K562 (cell line): ENCODE measurements around the gene ACO2. TPM values are rescaled to one million over a fixed set of nuclear protein-coding genes. Genes with fewer than 3 reads are reported as not detected.

ENCODE experiments used
- ADNP ChIP-seq: fragments of 200-800 bp; sonication (Bioruptor generic); IDR thresholded peaks from 2 replicates; pipeline ENCODE4 v1.6.1; 2016; ENCODE audit warnings: missing genetic modification characterization, missing compliant biosample characterization
- CREB3L1 ChIP-seq: fragments of 450-650 bp; IDR thresholded peaks from 2 replicates; pipeline ENCODE4 v1.6.1; 2014; ENCODE audit warnings: low read depth, mild to moderate bottlenecking, moderate library complexity, borderline replicate concordance
- EGR1 ChIP-seq: fragments of 450-650 bp; conservative IDR thresholded peaks from 2 replicates; pipeline ENCODE4 v1.6.1; 2017; ENCODE audit warnings: mild to moderate bottlenecking
- MITF ChIP-seq: IDR thresholded peaks from 2 replicates; pipeline ENCODE4 v1.6.1; 2014; ENCODE audit warnings: antibody characterized with exemption
- MNT ChIP-seq, 2 experiments: fragments of 450-650 bp; conservative IDR thresholded peaks; 2 replicates each; pipeline ENCODE4 v1.6.1; 2017; ENCODE audit warnings: mild to moderate bottlenecking in 2 of 2, moderate library complexity in 2 of 2
- MXI1 ChIP-seq: IDR thresholded peaks from 2 replicates; pipeline ENCODE4 v1.6.1; 2011; ENCODE audit warnings: low read depth, mild to moderate bottlenecking, improper control_type of control experiment, low read length
- NBN ChIP-seq: fragments of 450-650 bp; IDR thresholded peaks from 2 replicates; pipeline ENCODE4 v1.6.1; 2016; ENCODE audit warnings: low read depth, mild to moderate bottlenecking
- NFRKB ChIP-seq: fragments of 450-650 bp; IDR thresholded peaks from 2 replicates; pipeline ENCODE4 v1.6.1; 2016; ENCODE audit warnings: low read depth
- SMARCE1 ChIP-seq: fragments of 450-650 bp; IDR thresholded peaks from 2 replicates; pipeline ENCODE4 v1.7.1; 2016; ENCODE audit warnings: mild to moderate bottlenecking
- TCF3 ChIP-seq: sonication (generic); formaldehyde crosslinking; IDR thresholded peaks from 2 replicates; pipeline ENCODE4 v1.4.0; 2020; ENCODE audit warnings: mild to moderate bottlenecking, missing genetic modification reagents
- ZFP1 ChIP-seq: fragments of 450-650 bp; formaldehyde crosslinking; IDR thresholded peaks from 2 replicates; pipeline ENCODE4 v1.4.0; 2020; ENCODE audit warnings: mild to moderate bottlenecking, mixed read lengths
- ZNF655 ChIP-seq: fragments of 250-450 bp; sonication (Bioruptor Pico); IDR thresholded peaks from 2 replicates; pipeline ENCODE4 v1.5.0; 2021
- ZNF740 ChIP-seq, 3 experiments: fragments of 200-800 bp in 1 of 3; sonication (Bioruptor generic) in 1 of 3; sonication (generic) in 1 of 3; formaldehyde crosslinking in 1 of 3; IDR thresholded peaks; 2 replicates each; pipeline versions ENCODE4 v1.6.1 to v1.8.0; 2016 to 2022; ENCODE audit warnings: mild to moderate bottlenecking in 2 of 3, missing compliant biosample characterization in 2 of 3, missing genetic modification characterization in 2 of 3, missing genetic modification reagents in 1 of 3
- polyA plus RNA-seq, 8 experiments: library from polyadenylated mRNA; depleted of rRNA in 4 of 8; stranded (reverse) in 5 of 8; unstranded in 3 of 8; fragments of >200 nt; fragmentation: Nextera tagmentation in 2 of 8; fragmentation: Illumina TruSeq in 1 of 8; extraction: Ambion mirVana in 2 of 8; extraction: Trizol in 1 of 8; gene quantifications; 2 replicates each; pipeline versions ENCODE4 v1.2.1 to v1.2.3, GENCODE V29; 2011 to 2014; ENCODE audit warnings: inconsistent platforms in 1 of 8, missing spikeins in 1 of 8
- total RNA-seq, 7 experiments: library from RNA; depleted of rRNA in 6 of 7; stranded (reverse); fragments of >200 nt in 6 of 7; fragmentation: Illumina TruSeq in 2 of 7; extraction: Trizol in 2 of 7; gene quantifications; 2 replicates each; pipeline versions ENCODE4 v1.2.1 to v1.2.3, GENCODE V29; 2011 to 2021; ENCODE audit warnings: low replicate concordance in 1 of 7
- TF ChIP-seq, protein P1 (sequence below): fragments of 450-650 bp; IDR thresholded peaks from 2 replicates; pipeline ENCODE4 v1.6.1; 2018; ENCODE audit warnings: mild to moderate bottlenecking, low read depth; ENCODE audit not compliant: partially characterized antibody
- TF ChIP-seq, protein P2 (sequence below): fragments of 150-350 bp; conservative IDR thresholded peaks from 2 replicates; pipeline ENCODE4 v1.6.1; 2014; ENCODE audit warnings: low read length

Gene ACO2
- total and polyA plus RNA-seq, 9 of the 15 experiments (the other 6 are each of a cell fraction or from before 2014, with no cell fraction given): 16.2 to 119 (median 43.2) TPM

DNA sequence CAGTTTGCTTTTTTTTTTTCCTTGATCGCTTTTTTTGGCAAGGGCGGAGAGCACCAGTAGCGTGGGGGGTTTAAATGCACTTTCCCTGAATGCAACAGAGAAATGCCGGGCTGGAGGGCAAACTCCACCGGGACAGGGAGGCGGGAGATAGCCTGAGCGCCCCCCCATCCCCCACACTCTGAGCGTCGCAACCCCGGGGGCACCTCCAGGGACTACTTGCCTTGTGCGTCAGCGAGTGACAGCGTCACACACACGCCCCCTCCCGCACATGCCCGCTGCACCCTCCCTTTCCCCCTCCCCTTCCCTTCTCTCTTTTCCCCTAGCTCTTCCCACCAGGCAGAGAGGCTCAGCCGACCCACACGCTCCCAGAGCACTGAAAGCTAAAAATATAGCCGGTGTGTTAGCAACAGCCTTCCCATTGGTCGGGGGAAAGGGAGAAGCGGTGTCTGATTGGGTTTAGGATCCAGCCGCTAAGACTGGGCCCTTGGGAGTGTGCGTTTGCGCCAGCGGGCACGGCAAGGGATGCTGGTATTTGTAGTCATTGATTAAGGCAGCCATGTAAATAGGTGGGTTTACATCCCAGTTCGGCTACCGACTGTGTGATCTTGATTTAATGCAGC is 20.6 kb upstream of the ACO2 start (continued):
- TF ChIP-seq, protein P1, sequence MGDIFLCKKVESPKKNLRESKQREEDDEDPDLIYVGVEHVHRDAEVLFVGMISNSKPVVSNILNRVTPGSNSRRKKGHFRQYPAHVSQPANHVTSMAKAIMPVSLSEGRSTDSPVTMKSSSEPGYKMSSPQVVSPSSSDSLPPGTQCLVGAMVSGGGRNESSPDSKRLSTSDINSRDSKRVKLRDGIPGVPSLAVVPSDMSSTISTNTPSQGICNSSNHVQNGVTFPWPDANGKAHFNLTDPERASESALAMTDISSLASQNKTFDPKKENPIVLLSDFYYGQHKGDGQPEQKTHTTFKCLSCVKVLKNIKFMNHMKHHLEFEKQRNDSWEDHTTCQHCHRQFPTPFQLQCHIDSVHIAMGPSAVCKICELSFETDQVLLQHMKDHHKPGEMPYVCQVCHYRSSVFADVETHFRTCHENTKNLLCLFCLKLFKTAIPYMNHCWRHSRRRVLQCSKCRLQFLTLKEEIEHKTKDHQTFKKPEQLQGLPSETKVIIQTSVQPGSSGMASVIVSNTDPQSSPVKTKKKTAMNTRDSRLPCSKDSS: no peak
- TF ChIP-seq TCF3 (CRISPR knock-in tag) (0 out of 2 replicates have a peak, but pooled peaks have one; percentile 16), SMARCE1 (peak; percentile 56; the same call in 1 of the 2 replicates), ZFP1 (CRISPR knock-in tag) (no peak), MNT (conservative IDR thresholded peaks at IDR 0.05) (peak; percentile 88 to 90), EGR1 (peak; percentile 68), ADNP (no peak), ZNF655 (CRISPR knock-in tag) (no peak), MITF (no peak), ZNF740 (CRISPR knock-in tag; IDR thresholded peaks at IDR 0.05) (peak; percentile 43; the same call in 1 of the 2 replicates), ZNF740 (tag; IDR thresholded peaks at IDR 0.05) (peak in 1 of 2 experiments; percentile 53; a peak in 1 of 4 replicates), MXI1 (no peak), NBN (0 out of 2 replicates have a peak, but pooled peaks have one; percentile 51), CREB3L1 (peak; percentile 54; the same call in 1 of the 2 replicates), NFRKB (0 out of 2 replicates have a peak, but pooled peaks have one; percentile 7)
- TF ChIP-seq, protein P2, sequence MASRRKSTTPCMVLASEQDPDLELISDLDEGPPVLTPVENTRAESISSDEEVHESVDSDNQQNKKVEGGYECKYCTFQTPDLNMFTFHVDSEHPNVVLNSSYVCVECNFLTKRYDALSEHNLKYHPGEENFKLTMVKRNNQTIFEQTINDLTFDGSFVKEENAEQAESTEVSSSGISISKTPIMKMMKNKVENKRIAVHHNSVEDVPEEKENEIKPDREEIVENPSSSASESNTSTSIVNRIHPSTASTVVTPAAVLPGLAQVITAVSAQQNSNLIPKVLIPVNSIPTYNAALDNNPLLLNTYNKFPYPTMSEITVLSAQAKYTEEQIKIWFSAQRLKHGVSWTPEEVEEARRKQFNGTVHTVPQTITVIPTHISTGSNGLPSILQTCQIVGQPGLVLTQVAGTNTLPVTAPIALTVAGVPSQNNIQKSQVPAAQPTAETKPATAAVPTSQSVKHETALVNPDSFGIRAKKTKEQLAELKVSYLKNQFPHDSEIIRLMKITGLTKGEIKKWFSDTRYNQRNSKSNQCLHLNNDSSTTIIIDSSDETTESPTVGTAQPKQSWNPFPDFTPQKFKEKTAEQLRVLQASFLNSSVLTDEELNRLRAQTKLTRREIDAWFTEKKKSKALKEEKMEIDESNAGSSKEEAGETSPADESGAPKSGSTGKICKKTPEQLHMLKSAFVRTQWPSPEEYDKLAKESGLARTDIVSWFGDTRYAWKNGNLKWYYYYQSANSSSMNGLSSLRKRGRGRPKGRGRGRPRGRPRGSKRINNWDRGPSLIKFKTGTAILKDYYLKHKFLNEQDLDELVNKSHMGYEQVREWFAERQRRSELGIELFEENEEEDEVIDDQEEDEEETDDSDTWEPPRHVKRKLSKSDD: no peak
